HCT116 (cell line): Measurements from ENCODE around the gene OR1J2. TPM values are rescaled to one million over a fixed set of nuclear protein-coding genes. Genes with fewer than 3 reads are reported as not detected.

Experiments
- ATAC-seq: fragments of 200-7000 bp; cut with Tn5 transposase; 2 replicates; pipeline ENCODE4 v1.9.1; 2020; ENCODE audit warnings: mild to moderate bottlenecking, moderate library complexity
- BruUV-seq: library from RNA; stranded (reverse); fragments of 400-500 nt; replicated peaks from 2 replicates; lab custom pipeline; 2021; lab: Mats Ljungman, UMichigan
- CTCF ChIA-PET: fragments of 300-600 bp; sonication (Branson Sonifier 250); formaldehyde crosslinking; loops from one replicate; lab custom pipeline; 2021; ENCODE audit warnings: antibody characterized with exemption; lab: Charles Lee
- POLR2A ChIA-PET: fragments of 300-600, 350-600 bp; sonication (Branson Sonifier 250); formaldehyde crosslinking; loops from one replicate; lab custom pipeline; 2021; ENCODE audit warnings: antibody characterized with exemption; lab: Charles Lee
- RAD21 ChIA-PET, 2 experiments: fragments of 300-600 bp; sonication (Branson Sonifier 250); formaldehyde crosslinking; loops; one replicate each; lab custom pipeline; 2023; ENCODE audit warnings: low total read pairs in 2 of 2; ENCODE audit not compliant: uncharacterized antibody in 2 of 2, unreplicated experiment in 2 of 2, low non-redundant PET in 1 of 2; lab: Charles Lee
- DNase-seq: peaks from one replicate; pipeline ENCODE4 v3.0.0-alpha.2; 2010; ENCODE audit warnings: low read depth, low spot score
- H2AFZ ChIP-seq: fragments of 200-600 bp; shearing (Covaris generic), sonication (generic); 2 replicates; pipeline ENCODE4 v1.6.1; 2017; ENCODE audit warnings: low read depth, mixed run types, mixed read lengths, antibody characterized with exemption, low read length; ENCODE audit not compliant: poor library complexity, severe bottlenecking
- H3K27ac ChIP-seq: 2 replicates; pipeline ENCODE4 v1.5.1; 2012; ENCODE audit warnings: low read depth, low read length
- H3K27me3 ChIP-seq: fragments of 200-600 bp; sonication (generic); 2 replicates; pipeline ENCODE4 v1.6.1; 2016; ENCODE audit warnings: mixed run types, low read length, mixed read lengths; ENCODE audit not compliant: insufficient read depth
- H3K36me3 ChIP-seq, 2 experiments: fragments of 200-500 bp in 1 of 2; fragments of 200-600 bp in 1 of 2; sonication (Bioruptor generic) in 1 of 2; sonication (generic) in 1 of 2; 2 replicates each; pipeline versions ENCODE4 v1.5.1 to v1.6.1; 2014 to 2016; ENCODE audit warnings: low read length in 2 of 2, inconsistent platforms in 1 of 2, mixed read lengths in 1 of 2, mixed run types in 1 of 2; ENCODE audit not compliant: insufficient read depth in 2 of 2, control insufficient read depth in 1 of 2
- H3K4me1 ChIP-seq, 2 experiments: fragments of 200-600 bp in 1 of 2; sonication (generic) in 1 of 2; 2 replicates each; pipeline versions ENCODE4 v1.5.1 to v1.6.1; 2012 to 2017; ENCODE audit warnings: low read length in 2 of 2, inconsistent platforms in 1 of 2, mild to moderate bottlenecking in 1 of 2, mixed read lengths in 1 of 2, mixed run types in 1 of 2, moderate library complexity in 1 of 2; ENCODE audit not compliant: insufficient read depth in 2 of 2, control insufficient read depth in 1 of 2
- H3K4me2 ChIP-seq: fragments of 200-600 bp; sonication (generic); 2 replicates; pipeline ENCODE4 v1.6.1; 2017; ENCODE audit warnings: mixed run types, low read length, mixed read lengths
- H3K4me3 ChIP-seq, 2 experiments: fragments of 200-600 bp in 1 of 2; sonication (generic) in 1 of 2; replicated peaks in 1 of 2; 2 replicates each; pipeline ENCODE4 v1.5.1; 2011 to 2016; ENCODE audit warnings: low read length in 2 of 2, control low read depth in 1 of 2, low read depth in 1 of 2, mild to moderate bottlenecking in 1 of 2, mixed read lengths in 1 of 2, mixed run types in 1 of 2
- H3K79me2 ChIP-seq: fragments of 200-600 bp; sonication (generic); 2 replicates; pipeline ENCODE4 v1.6.1; 2017; ENCODE audit warnings: mild to moderate bottlenecking, mixed run types, low read length, moderate library complexity, mixed read lengths; ENCODE audit not compliant: insufficient read depth
- H3K9ac ChIP-seq: fragments of 200-600 bp; sonication (generic); 2 replicates; pipeline ENCODE4 v1.6.1; 2016; ENCODE audit warnings: low read length, mixed read lengths
- H3K9me2 ChIP-seq: fragments of 200-600 bp; sonication (generic), shearing (Covaris generic); 2 replicates; pipeline ENCODE4 v1.6.1; 2017; ENCODE audit warnings: mixed run types, mild to moderate bottlenecking, moderate library complexity; ENCODE audit not compliant: insufficient read depth
- H3K9me3 ChIP-seq, 2 experiments: fragments of 200-500 bp in 1 of 2; fragments of 200-600 bp in 1 of 2; sonication (Bioruptor generic) in 1 of 2; sonication (generic) in 1 of 2; 2 replicates each; pipeline ENCODE4 v1.6.1; 2014 to 2017; ENCODE audit warnings: low read length in 2 of 2, mixed read lengths in 2 of 2, inconsistent platforms in 1 of 2, low read depth in 1 of 2, mild to moderate bottlenecking in 1 of 2, mixed run types in 1 of 2, moderate library complexity in 1 of 2; ENCODE audit not compliant: control insufficient read depth in 1 of 2, insufficient read depth in 1 of 2
- H4K20me1 ChIP-seq: fragments of 200-600 bp; sonication (generic), shearing (Covaris generic); 2 replicates; pipeline ENCODE4 v1.6.1; 2017; ENCODE audit warnings: mixed run types, mild to moderate bottlenecking, moderate library complexity; ENCODE audit not compliant: insufficient read depth
- CEBPB ChIP-seq: IDR thresholded peaks from 2 replicates; pipeline ENCODE4 v1.6.1; 2012; ENCODE audit warnings: low read depth
- CTCF ChIP-seq, 3 experiments: fragments of 200-600 bp in 1 of 3; sonication (generic) in 1 of 3; IDR thresholded peaks in 2 of 3; conservative IDR thresholded peaks in 1 of 3; 2 replicates each; pipeline ENCODE4 v1.5.1; 2012 to 2017; ENCODE audit warnings: low read depth in 2 of 3, low read length in 2 of 3, antibody characterized with exemption in 1 of 3, borderline replicate concordance in 1 of 3, control low read depth in 1 of 3, mild to moderate bottlenecking in 1 of 3, mixed read lengths in 1 of 3, mixed run types in 1 of 3, moderate library complexity in 1 of 3; ENCODE audit not compliant: insufficient read depth in 1 of 3
- EGR1 ChIP-seq: IDR thresholded peaks from 2 replicates; pipeline ENCODE4 v1.6.1; 2012; ENCODE audit warnings: low read depth
- ELF1 ChIP-seq: IDR thresholded peaks from 2 replicates; pipeline ENCODE4 v1.6.1; 2012; ENCODE audit warnings: low read depth, borderline replicate concordance
- JUND ChIP-seq: IDR thresholded peaks from 2 replicates; pipeline ENCODE4 v1.6.1; 2012
- POLR2A ChIP-seq: IDR thresholded peaks from 2 replicates; pipeline ENCODE4 v1.7.0; 2011; ENCODE audit warnings: borderline replicate concordance; ENCODE audit not compliant: insufficient read depth, insufficient read length; ENCODE audit errors: extremely low read depth
- SIN3A ChIP-seq: IDR thresholded peaks from 2 replicates; pipeline ENCODE4 v1.6.1; 2012; ENCODE audit warnings: low read depth
- SRF ChIP-seq: IDR thresholded peaks from 2 replicates; pipeline ENCODE4 v1.6.1; 2012; ENCODE audit warnings: low read depth
- TCF7L2 ChIP-seq: IDR thresholded peaks from 2 replicates; pipeline ENCODE4 v1.7.0; 2011; ENCODE audit warnings: borderline replicate concordance, inconsistent platforms; ENCODE audit not compliant: insufficient read depth, insufficient read length; ENCODE audit errors: extremely low read depth
- ZFX ChIP-seq: fragments of 450-650 bp; IDR thresholded peaks from 2 replicates; pipeline ENCODE4 v1.6.1; 2017
- ZNF274 ChIP-seq: fragments of 200-500 bp; sonication (Bioruptor generic); IDR thresholded peaks from 2 replicates; pipeline ENCODE4 v1.6.1; 2014; ENCODE audit warnings: mild to moderate bottlenecking, low read depth, low read length, inconsistent platforms
- intact Hi-C: fragments of 100-400 bp; cut with micrococcal nuclease; formaldehyde crosslinking; loops from 2 replicates; pipeline ENCODE4 v1.10.0; 2022
- total RNA-seq: library from RNA; stranded (reverse); gene quantifications from one replicate; pipeline ENCODE4 v1.2.1, GENCODE V29; 2021; ENCODE audit not compliant: unreplicated experiment
- TF ChIP-seq, protein P1 (sequence below): IDR thresholded peaks from 2 replicates; pipeline ENCODE4 v1.6.1; 2011; ENCODE audit warnings: mild to moderate bottlenecking, low read length, moderate library complexity; ENCODE audit not compliant: insufficient replicate concordance; ENCODE audit errors: extremely low read depth
- TF ChIP-seq, protein P2 (sequence below): IDR thresholded peaks from 2 replicates; pipeline ENCODE4 v1.6.1; 2012

Gene OR1J2
- total RNA-seq, 1 experiment from 2014 or later: not detected

GRCh38 chr9:122506964-122507363, 3.6 kb upstream of the OR1J2 start:
- POLR2A ChIA-PET: no interaction called here
- BruUV-seq: no TSS peak
- H3K79me2 ChIP-seq: no peaks in the 10 kb centered on the region
- no peak for TF ChIP-seq ZFX
- TF ChIP-seq, protein P1, sequence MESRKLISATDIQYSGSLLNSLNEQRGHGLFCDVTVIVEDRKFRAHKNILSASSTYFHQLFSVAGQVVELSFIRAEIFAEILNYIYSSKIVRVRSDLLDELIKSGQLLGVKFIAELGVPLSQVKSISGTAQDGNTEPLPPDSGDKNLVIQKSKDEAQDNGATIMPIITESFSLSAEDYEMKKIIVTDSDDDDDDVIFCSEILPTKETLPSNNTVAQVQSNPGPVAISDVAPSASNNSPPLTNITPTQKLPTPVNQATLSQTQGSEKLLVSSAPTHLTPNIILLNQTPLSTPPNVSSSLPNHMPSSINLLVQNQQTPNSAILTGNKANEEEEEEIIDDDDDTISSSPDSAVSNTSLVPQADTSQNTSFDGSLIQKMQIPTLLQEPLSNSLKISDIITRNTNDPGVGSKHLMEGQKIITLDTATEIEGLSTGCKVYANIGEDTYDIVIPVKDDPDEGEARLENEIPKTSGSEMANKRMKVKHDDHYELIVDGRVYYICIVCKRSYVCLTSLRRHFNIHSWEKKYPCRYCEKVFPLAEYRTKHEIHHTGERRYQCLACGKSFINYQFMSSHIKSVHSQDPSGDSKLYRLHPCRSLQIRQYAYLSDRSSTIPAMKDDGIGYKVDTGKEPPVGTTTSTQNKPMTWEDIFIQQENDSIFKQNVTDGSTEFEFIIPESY: no peak
- TF ChIP-seq ELF1: no peak
- TF ChIP-seq JUND: no peak
- TF ChIP-seq SIN3A: no peak
- TF ChIP-seq, protein P2, sequence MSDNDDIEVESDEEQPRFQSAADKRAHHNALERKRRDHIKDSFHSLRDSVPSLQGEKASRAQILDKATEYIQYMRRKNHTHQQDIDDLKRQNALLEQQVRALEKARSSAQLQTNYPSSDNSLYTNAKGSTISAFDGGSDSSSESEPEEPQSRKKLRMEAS: no peak
- no peak for TF ChIP-seq SRF
- TF ChIP-seq ZNF274: no peak
- no peak for TF ChIP-seq EGR1
- TF ChIP-seq TCF7L2: no peak
- no peak for TF ChIP-seq CEBPB
- TF ChIP-seq POLR2A: no peak
- TF ChIP-seq CTCF (IDR thresholded peaks at IDR 0.05 in 2 of 3, conservative IDR thresholded peaks at IDR 0.05 in 1 of 3; ENCODE audit: borderline replicate concordance in 1 of 3, insufficient read depth in 1 of 3, low read depth in 2 of 3, low read length in 2 of 3): no peak
- TF ChIP-seq, all 23 proteins: peak for 0
- Histone ChIP-seq H3K4me3 (no peak overlapping the region), H4K20me1 (no peaks in the 10 kb centered on the region), H3K4me2 (no peak overlapping the region), H2AFZ (no peak overlapping the region), H3K9me3 (no peaks in the 10 kb centered on the region), H3K27me3 (peaks cover 42% of the 10 kb centered on the region), H3K9me2 (no peaks in the 10 kb centered on the region), H3K36me3 (no peaks in the 10 kb centered on the region), H3K4me1 (no peaks in the 10 kb centered on the region), H3K27ac (no peak overlapping the region), H3K9ac (no peak overlapping the region)
- DNase-seq (no peak), ATAC-seq (no peak)
- intact Hi-C loops: no loop called here
- RAD21 ChIA-PET: no interaction called here
- CTCF ChIA-PET: interaction anchor here (1.6 kb wide), 1 partner anchor 8 kb away, joined by 8 read pairs; no protein-coding TSS in a partner anchor
